GM12891 (cell line): ENCODE measurements around the gene PEAK1.

Experiments
- DNase-seq: peaks from one replicate; pipeline ENCODE4 v3.0.0; 2011; ENCODE audit warnings: low spot score; ENCODE audit not compliant: insufficient read length
- FAIRE-seq: peaks from 2 replicates; lab custom pipeline; 2011; peaks lifted over from hg19 to GRCh38; lab: Jason Lieb, UNC
- PAX5 ChIP-seq: IDR thresholded peaks from 2 replicates; pipeline ENCODE4 v1.6.1; 2011; ENCODE audit warnings: low read length, moderate library complexity, mild to moderate bottlenecking; ENCODE audit not compliant: insufficient read depth, severe bottlenecking
- POLR2A ChIP-seq: IDR thresholded peaks from 2 replicates; pipeline ENCODE4 v1.6.1; 2011; ENCODE audit warnings: low read depth, low read length, control low read depth
- POLR2AphosphoS5 ChIP-seq: IDR thresholded peaks from 2 replicates; pipeline ENCODE4 v1.6.1; 2011; ENCODE audit warnings: low read depth, low read length, control low read depth
- POU2F2 ChIP-seq: IDR thresholded peaks from 2 replicates; pipeline ENCODE4 v1.6.1; 2011; ENCODE audit warnings: low read depth, mild to moderate bottlenecking, control low read depth, low read length, moderate library complexity
- SPI1 ChIP-seq: IDR thresholded peaks from 2 replicates; pipeline ENCODE4 v1.6.1; 2011; ENCODE audit warnings: low read depth, low read length, control low read depth
- TAF1 ChIP-seq: IDR thresholded peaks from 2 replicates; pipeline ENCODE4 v1.6.1; 2011; ENCODE audit warnings: low read depth, low read length, control low read depth

The PEAK1 gene

DNA sequence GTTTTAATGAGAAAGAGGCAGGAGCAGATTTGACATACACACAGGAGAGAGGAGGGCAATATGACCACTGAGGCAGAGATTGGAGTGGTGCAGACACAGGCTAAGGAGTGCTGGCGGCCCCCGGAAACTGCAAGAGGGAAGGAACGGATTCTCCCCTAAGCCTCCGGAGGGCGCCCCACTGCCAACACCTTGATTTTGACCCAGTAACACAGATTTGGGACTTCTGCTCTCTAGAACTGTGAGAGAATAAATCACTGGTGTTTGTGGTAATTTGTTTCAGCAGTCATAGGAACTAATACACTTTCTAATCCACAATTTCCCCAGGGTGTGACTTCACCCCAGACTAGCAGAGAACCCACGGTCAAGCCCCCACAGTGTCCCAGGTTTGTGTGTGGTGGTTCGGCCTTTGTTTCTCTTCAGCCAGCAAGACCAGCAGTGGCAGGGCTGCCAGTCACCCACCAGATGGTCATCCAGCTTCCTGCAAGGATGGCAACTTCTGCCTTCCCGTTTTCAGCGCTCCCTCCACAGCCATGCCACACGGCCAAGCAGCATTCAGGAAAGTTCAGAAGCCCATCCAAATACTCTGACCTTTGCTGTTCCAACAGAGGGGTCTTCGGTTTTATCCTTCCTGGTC lies 325.4 kb downstream of the PEAK1 start:
- TF ChIP-seq TAF1 (no peak), PAX5 (no peak), SPI1 (no peak), POU2F2 (no peak), POLR2AphosphoS5 (no peak), POLR2A (no peak)
- DNase-seq (no peak), FAIRE-seq (no peak)

DNA sequence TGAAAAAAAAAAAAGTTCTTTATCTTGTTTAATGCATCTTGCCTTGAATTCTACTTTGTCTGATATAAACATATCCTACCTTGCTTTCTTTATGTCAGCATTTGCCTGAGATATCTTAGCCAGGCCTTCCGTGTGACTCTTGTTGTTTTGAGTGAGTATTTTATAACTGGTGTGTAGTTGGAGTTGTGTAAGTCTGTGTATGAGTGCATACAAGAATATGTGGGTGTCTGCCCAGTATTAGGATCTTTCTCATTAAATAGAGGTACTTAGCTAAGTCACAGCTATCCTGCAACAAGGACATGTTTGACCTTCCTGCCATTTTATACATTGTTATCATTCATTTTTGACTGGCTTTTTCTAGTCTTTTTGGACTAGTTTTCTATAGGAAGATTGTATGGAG lies 326.5 kb downstream of the PEAK1 start:
- DNase-seq (no peak), FAIRE-seq (no peak)
- TF ChIP-seq POLR2A (no peak), PAX5 (no peak), SPI1 (no peak), TAF1 (no peak), POU2F2 (no peak), POLR2AphosphoS5 (no peak)

DNA sequence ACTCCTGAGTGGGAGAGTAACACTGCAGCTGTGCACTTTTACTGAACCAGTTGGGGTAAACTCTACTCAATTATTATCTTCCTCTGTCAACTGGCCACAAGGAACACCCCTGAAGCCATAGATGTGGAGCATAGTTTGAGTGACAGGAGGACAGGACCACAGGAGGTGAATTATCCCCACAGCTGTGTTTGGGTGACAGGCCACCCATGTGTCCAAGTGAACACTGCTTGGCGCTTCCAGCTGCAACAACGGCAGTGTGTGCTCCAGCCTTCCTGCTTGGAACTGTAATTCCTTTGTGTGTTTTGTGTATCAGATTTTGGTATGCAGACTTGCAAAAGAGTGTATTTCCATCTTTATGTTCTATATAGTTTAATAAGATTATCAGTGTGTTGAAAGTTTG lies 328.8 kb downstream of the PEAK1 start:
- no peak for DNase-seq
- TF ChIP-seq POU2F2: no peak
- no peak for TF ChIP-seq POLR2A
- TF ChIP-seq PAX5: no peak
- TF ChIP-seq SPI1: no peak
- TF ChIP-seq TAF1: no peak
- no peak for TF ChIP-seq POLR2AphosphoS5
- no peak for FAIRE-seq

DNA sequence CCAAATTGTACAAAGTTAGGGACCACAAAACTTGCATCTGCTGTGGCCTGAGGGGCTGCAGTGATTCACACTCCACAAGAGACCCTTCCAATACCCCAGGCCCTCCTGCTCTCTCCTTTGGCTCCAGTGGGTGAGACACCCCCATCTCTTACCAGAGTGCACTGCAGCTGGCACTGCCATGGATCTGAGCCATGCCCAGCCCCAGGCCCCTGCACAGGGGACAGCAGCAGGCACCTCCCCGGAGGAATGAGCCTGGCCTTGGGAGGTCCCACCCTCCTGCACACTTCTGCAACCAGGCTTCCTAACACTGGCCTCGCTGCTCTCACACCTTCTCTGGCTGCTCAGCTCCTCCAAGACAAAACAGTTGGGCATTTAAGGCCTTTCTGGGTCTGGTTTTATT lies 332.7 kb downstream of the PEAK1 start:
- TF ChIP-seq PAX5 (no peak), POU2F2 (no peak), POLR2AphosphoS5 (no peak), SPI1 (no peak), TAF1 (no peak), POLR2A (no peak)
- no peak for FAIRE-seq
- no peak for DNase-seq

DNA sequence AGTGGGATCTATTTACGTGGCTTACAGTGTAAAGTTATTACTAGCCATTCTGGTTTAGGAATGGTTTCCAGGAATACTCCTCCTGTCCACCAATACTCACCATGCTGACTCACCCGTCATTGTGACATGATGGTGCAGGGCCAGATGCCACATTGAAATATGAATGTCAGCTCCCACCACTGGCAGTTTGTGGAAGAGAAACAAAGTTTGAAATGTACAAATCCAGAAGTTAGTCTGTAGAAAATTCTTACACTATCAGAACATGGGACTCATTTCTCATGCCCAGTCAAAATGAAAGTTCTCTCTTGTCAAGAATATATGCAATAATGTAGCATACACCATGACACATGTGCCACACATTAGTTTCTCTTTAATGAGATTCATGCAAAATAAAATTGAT lies 334.6 kb downstream of the PEAK1 start:
- DNase-seq: no peak
- peak; percentile 81 for FAIRE-seq
- no peak for TF ChIP-seq PAX5
- TF ChIP-seq POU2F2: no peak
- TF ChIP-seq TAF1: no peak
- TF ChIP-seq POLR2AphosphoS5: no peak
- no peak for TF ChIP-seq POLR2A
- TF ChIP-seq SPI1: no peak

DNA sequence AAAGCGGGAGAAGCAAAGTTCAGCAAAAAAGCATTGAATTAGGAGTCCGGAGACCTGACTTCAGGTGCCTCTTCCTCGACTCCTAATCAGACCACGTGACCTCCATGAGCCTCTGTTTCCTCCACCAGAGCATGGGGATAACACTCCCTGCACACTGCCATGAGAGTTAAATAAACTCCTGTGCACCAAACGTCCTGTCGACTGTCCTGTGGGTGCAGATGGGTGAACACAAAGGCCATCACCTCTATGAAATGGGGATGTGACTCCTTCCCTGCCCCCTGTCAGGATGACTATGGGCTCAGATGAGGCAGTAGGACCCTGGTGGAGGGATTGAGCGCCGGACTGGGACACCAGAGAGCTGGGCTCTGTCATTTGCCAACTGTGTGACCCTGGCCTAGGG lies 335.5 kb downstream of the PEAK1 start:
- DNase-seq: no peak
- TF ChIP-seq SPI1 (no peak; the same call in 1 of the 2 replicates), POU2F2 (no peak), PAX5 (no peak), POLR2A (no peak), TAF1 (no peak), POLR2AphosphoS5 (no peak)
- FAIRE-seq: peak; percentile 58

DNA sequence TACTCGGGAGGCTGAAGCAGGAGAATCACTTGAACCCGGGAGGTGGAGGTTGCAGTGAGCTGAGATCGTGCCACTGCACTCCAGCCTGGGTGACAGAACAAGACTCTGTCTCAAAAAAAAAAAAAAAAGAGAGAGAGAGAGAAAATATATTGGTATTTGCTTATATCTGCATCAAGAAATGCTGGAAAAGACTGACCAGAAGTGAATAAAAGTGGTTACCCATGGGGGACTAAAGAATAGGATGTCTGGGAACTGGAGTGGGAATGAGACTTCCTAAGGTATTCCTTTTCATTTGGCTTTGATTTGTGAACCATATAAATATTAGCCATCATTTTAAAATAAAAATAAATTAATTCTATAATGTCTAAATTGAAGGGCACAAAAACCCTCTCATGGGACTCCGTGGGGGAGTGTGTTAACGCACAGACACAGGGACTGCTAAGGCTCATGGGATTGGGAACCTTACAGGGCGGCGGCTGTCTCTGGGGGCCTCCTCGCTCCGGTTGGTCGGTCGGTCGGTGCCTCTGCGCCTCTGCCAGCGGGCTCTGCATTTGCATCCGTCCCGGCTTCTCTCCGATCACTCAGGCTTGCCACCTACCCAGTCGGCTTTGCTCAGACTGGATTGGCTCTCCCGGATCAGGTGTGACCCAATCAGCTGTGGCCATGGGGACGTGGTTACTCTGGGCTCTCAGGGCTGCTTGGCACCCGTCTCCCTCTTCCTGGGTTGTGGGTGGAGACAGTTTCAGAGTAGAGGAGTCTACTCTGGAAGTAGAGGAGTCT lies 336.3 kb downstream of the PEAK1 start:
- DNase-seq (peak; percentile 64), FAIRE-seq (peak; percentile 92)
- no peak for TF ChIP-seq PAX5
- peak; percentile 79 for TF ChIP-seq POU2F2
- no peak for TF ChIP-seq SPI1

DNA sequence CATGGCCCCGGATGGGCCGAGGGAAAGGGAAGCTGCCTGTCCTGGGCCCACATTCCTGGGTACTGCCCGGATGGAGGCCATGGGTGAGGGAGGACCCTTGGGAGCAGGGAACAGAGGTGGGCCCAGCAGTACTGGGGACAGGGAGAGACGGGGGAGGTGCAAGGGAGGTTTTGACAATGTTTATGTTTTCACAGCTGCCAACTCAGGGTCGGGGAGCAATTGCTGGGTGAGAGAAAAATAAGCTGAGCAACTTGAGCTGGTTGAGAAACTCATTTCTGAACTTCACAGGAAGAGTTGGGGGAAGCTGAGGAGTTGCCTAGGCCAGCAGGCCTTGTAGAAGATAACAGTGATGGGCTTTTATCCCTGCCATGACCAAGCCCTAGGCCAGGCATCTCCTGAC lies 337.9 kb downstream of the PEAK1 start:
- TF ChIP-seq POU2F2: no peak
- TF ChIP-seq POLR2AphosphoS5: no peak
- TF ChIP-seq POLR2A: no peak
- no peak for TF ChIP-seq PAX5
- TF ChIP-seq SPI1: no peak
- no peak for TF ChIP-seq TAF1
- no peak for DNase-seq
- FAIRE-seq: no peak

DNA sequence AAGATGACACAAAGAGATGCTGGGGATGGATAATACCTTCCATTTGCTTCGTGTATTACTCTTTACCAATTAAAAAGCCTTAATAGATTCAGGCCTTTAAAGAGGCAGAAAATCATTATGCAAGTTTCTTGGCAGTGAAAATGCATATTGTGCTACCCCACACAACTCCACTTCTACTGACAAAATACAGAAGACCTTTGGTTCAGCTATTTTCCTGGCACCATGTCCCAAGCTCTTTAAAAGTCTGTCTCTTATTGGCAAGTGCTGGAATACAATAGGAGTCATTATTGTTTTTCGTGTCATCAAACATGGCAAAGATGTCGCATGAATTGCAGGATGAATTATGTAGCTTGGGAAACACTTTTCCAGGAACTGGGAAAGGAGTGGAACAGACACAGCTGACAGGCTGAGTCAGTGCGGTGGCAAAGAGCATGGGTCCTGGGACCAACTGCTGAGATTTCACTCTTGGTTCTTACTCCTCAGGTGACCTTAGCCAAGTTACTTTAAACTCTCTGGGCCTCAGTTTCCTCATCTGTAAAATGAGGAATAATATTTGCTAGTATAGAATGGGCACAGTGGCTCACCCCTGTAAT lies 343.5 kb downstream of the PEAK1 start:
- TF ChIP-seq TAF1 (no peak), SPI1 (no peak), POU2F2 (no peak), POLR2AphosphoS5 (no peak), POLR2A (no peak), PAX5 (no peak)
- no peak for FAIRE-seq
- no peak for DNase-seq
